NB4 (cell line): ENCODE results near the gene LST1.
A peak's percentile ranks its signal among the peaks of the same experiment; 100 is the strongest.
"Not testable (repeated sequence)": the region's sequence is repeated elsewhere in the genome, so short reads cannot be mapped to it uniquely, and the experiment has no call there.

Source experiments
- DNase-seq: peaks from one replicate; pipeline ENCODE4 v3.0.0; 2010; ENCODE audit warnings: low read depth
- H3K4me3 ChIP-seq: one replicate; pipeline ENCODE4 v1.5.1; 2011; ENCODE audit warnings: mild to moderate bottlenecking, low read depth, low read length, moderate library complexity
- MYC ChIP-seq: IDR thresholded peaks from 2 replicates; pipeline ENCODE4 v1.6.1; 2011; ENCODE audit warnings: low read depth, low read length
- POLR2A ChIP-seq: IDR thresholded peaks from 2 replicates; pipeline ENCODE4 v1.6.1; 2011; ENCODE audit warnings: mild to moderate bottlenecking; ENCODE audit not compliant: insufficient read length; ENCODE audit errors: extremely low read depth
- TF ChIP-seq, protein P1 (sequence below): IDR thresholded peaks from 2 replicates; pipeline ENCODE4 v1.6.1; 2011; ENCODE audit warnings: low read depth, low read length
- TF ChIP-seq, protein P2 (sequence below): IDR thresholded peaks from one replicate; pipeline ENCODE4 v1.5.1; 2012; ENCODE audit warnings: low read depth, low read length

Gene LST1

DNA sequence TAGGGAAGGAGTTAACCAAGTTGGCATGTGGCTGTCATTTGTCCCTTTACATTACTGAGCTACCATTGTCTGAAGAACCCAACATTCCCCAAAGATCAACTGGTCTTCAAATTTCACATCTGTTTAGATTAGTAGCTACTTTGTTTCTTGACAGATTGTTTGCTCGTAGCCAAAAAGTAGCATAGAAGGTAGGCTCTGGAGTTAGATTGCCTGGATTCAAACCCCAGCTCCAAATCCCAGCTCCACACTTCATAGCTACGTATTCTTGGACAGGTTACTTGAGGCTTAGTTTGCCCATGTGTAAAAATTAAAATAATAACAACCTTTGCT lies 37.6 kb upstream of the LST1 start:
- no peak for DNase-seq
- TF ChIP-seq, protein P1, sequence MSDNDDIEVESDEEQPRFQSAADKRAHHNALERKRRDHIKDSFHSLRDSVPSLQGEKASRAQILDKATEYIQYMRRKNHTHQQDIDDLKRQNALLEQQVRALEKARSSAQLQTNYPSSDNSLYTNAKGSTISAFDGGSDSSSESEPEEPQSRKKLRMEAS: no peak
- TF ChIP-seq POLR2A (no peak), MYC (no peak)
- TF ChIP-seq, protein P2, sequence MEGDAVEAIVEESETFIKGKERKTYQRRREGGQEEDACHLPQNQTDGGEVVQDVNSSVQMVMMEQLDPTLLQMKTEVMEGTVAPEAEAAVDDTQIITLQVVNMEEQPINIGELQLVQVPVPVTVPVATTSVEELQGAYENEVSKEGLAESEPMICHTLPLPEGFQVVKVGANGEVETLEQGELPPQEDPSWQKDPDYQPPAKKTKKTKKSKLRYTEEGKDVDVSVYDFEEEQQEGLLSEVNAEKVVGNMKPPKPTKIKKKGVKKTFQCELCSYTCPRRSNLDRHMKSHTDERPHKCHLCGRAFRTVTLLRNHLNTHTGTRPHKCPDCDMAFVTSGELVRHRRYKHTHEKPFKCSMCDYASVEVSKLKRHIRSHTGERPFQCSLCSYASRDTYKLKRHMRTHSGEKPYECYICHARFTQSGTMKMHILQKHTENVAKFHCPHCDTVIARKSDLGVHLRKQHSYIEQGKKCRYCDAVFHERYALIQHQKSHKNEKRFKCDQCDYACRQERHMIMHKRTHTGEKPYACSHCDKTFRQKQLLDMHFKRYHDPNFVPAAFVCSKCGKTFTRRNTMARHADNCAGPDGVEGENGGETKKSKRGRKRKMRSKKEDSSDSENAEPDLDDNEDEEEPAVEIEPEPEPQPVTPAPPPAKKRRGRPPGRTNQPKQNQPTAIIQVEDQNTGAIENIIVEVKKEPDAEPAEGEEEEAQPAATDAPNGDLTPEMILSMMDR: no peak
- peak overlapping the region; percentile 65 for H3K4me3 ChIP-seq

DNA sequence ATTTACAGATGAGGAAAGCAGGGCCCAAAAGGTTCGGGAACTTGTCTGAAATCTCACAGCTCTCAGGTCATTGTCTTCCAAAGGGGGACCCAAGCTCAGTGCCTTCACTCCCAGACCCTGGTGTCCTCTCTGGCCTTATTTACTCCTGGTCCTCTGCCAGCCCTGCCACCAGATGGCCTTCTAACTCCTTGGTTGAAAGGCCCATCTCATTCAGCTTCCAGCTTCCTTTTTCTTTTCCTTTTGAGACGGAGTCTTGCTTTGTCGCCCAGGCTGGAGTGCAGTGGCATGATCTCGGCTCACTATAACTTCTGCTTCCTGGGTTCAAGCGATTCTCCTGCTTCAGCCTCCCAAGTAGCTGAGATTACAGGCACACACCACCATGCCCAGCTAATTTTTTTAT lies 34.7 kb upstream of the LST1 start:
- peak; percentile 92 for DNase-seq
- TF ChIP-seq, protein P2: peak; percentile 85
- peak; percentile 45; the same call in 1 of the 2 replicates for TF ChIP-seq MYC
- not testable (repeated sequence) for H3K4me3 ChIP-seq

DNA sequence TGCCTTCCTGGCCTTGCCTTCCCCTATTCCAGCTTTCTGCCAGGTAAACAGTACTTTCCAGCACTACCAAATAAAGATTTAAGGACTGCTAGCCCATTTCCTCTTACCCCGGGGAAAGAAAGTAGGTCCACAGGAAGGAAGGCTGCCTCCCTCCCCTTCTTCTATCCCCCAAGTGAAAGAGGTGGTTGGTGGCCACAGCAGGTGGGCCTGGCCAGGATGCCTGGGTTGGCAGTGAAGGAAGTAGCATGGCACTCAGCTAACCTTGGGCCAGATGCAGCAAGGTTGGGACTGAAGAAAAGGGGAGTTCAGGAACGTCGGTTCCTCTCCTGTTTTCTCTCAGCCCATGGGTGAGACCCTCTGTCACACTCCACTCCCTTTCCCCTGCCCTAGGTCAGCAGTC lies 29.8 kb upstream of the LST1 start:
- DNase-seq: peak; percentile 40
- no peak overlapping the region for H3K4me3 ChIP-seq
- no peak for TF ChIP-seq POLR2A
- TF ChIP-seq, protein P1: no peak
- no peak for TF ChIP-seq MYC

DNA sequence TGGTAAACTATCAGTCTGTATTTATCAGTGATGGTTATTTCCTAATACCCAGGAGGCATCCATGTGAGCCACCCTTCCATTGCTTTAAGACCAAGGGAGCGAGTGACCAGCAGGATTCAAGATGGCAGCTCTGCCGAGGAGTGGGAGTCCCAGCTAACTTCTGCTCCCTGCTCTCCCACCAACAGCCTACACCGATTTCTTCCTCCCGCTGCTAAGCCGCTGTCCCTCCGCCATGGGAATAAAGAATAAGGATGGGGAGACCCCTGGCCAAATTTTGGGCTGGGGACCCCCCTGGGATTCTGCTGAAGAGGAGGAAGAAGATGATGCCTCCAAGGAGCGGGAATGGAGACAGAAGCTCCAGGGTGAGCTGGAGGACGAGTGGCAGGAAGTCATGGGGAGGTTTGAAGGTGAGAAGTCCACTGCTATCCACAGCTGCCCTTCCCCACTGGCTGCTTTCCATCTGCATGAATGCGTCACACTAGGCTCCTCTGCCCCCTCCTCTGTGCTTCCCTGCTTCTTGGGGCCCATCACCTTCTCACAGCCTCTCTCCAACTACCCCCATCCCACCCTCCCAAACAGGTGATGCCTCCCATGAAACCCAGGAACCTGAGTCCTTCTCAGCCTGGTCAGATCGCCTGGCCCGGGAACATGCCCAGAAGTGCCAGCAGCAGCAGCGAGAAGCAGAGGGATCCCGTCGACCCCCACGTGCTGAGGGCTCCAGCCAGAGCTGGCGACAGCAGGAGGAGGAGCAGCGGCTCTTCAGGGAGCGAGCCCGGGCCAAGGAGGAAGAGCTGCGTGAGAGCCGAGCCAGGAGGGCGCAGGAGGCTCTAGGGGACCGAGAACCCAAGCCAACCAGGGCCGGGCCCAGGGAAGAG lies 28.4 kb upstream of the LST1 start:
- H3K4me3 ChIP-seq: no peak overlapping the region
- TF ChIP-seq MYC: no peak
- TF ChIP-seq, protein P2: no peak
- TF ChIP-seq, protein P1: no peak
- TF ChIP-seq POLR2A: no peak
- DNase-seq: peak; percentile 53

DNA sequence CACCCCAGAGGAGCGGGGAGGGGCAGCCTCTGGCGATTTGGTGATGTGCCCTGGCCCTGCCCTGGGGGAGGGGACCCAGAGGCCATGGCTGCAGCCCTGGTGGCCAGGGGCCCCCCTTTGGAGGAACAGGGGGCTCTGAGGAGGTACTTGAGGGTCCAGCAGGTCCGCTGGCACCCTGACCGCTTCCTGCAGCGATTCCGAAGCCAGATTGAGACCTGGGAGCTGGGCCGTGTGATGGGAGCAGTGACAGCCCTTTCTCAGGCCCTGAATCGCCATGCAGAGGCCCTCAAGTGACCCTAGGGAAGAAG lies 27.8 kb upstream of the LST1 start:
- H3K4me3 ChIP-seq: peak overlapping the region; percentile 13
- TF ChIP-seq POLR2A (no peak), MYC (no peak)
- TF ChIP-seq, protein P2: no peak
- TF ChIP-seq, protein P1: no peak
- no peak for DNase-seq

DNA sequence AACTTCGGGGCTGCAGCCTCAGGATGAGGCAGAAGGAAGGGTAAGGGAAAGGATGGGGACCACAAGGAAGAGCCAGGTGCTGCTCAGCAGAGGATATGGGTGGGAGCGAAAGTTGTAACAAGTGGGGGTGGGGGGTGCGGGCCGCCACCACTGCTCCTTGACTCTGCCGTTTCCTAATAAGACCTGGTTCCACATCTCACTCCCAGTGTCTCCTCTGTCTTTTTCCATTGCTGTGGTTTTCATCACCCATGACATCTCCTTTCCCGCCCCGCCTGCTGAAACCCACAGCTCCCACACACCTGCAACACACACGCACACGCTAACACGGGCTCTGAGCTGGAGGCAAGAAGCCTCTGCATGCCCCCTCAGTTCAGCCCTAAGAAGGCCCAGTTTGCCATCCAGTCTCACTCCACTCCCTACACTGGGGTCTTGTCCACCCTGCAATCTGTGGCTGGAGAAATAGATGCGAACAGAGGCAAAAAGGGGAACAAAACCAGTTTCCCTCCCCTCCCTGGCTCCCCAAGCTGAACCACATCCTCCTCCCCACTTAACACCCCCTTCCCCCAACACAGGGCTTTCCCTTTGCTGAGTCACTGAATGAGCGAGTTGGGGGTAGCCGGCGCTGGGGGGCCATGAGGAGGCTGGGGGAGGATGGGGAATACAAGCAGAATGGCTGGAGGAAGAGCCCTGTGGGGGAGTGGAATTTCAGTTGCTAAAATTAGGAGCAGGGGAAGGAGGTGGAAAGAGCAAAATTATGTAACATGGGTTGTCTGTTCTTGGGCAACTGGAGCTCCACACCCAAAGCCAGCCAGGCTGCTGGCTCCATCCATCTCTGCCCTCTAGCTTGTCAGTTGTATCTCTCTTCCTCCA lies 27.2 kb upstream of the LST1 start:
- peak; percentile 100 for DNase-seq
- H3K4me3 ChIP-seq: peak overlapping the region; percentile 39
- TF ChIP-seq, protein P1: no peak; the same call in 1 of the 2 replicates
- TF ChIP-seq POLR2A: no peak
- no peak for TF ChIP-seq MYC
- TF ChIP-seq, protein P2: no peak
